ENCODE data around the gene CACNA2D2. TPM values are rescaled to one million over a fixed set of nuclear protein-coding genes. Genes with fewer than 3 reads are reported as not detected.

The CACNA2D2 gene
- total RNA-seq, 1 donor from 2014 or later: 0.59 TPM

DNA sequence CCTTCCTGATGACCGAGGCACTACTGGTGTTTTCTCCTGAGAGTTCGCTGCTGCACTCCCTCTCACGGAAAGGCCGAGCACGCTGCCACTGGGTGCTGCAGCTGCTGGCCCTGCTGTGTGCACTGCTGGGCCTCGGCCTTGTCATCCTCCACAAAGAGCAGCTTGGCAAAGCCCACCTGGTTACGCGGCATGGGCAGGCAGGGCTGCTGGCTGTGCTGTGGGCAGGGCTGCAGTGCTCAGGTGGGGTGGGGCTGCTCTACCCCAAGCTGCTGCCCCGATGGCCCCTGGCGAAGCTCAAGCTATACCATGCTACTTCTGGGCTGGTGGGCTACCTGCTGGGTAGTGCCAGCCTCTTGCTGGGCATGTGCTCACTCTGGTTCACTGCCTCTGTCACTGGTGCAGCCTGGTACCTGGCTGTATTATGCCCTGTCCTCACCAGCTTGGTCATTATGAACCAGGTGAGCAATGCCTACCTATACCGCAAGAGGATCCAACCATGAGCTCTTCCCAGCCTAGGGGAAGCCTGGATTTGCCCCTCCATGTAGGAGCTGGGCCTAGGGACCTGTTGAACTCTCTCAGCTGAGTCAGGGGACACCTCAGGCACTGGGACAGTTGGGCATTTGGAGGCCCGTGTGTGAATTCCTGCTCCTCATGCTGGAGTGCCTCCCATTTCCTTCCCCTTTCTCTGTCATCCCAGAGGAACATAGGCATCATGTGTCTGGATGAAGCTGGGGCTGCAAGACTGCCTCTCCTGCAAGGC is 150.0 kb downstream of the CACNA2D2 start:
- Mint-ChIP-seq H3K4me1 (ENCODE audit: low read depth) (peaks cover 44% of the 10 kb centered on the region), H3K4me3 (ENCODE audit: low read depth) (no peak overlapping the region), H3K36me3 (ENCODE audit: low read depth) (peaks cover 54% of the 10 kb centered on the region), H3K27me3 (ENCODE audit: low read depth) (no peaks in the 10 kb centered on the region), H3K27ac (no peak overlapping the region), H3K9me3 (no peaks in the 10 kb centered on the region)
- no peak for DNase-seq (ENCODE audit: low spot score)
- intact Hi-C loops (cut with micrococcal nuclease): loop anchor here (5.0 to 10.0 kb wide), 4 partner anchors 214 to 1321 kb away; partner anchors contain the start of genes C3orf18, HEMK1, MANF and MAPKAPK3

DNA sequence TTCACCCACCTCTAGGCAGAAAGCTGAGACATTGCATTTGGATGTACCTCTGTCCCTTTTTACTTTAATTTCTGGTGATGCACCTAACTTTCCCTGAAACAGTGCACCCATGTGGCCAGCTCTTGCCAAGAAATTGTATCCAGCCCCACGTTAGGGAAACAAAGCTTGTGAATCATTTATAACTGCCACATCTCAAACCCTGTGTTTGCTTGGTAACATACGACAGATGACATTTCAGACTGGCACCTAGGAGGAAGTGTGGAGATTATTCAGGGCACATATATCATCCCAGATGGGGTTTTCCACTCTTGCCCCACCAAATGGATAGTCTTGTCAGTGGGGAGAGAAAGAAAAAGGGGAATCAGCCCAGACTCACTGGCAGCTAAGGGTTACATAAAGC is 150.7 kb downstream of the CACNA2D2 start:
- Mint-ChIP-seq H3K36me3 (ENCODE audit: low read depth) (peaks cover 55% of the 10 kb centered on the region), H3K4me1 (ENCODE audit: low read depth) (peaks cover 41% of the 10 kb centered on the region), H3K27ac (no peak overlapping the region), H3K4me3 (ENCODE audit: low read depth) (no peak overlapping the region), H3K27me3 (ENCODE audit: low read depth) (no peaks in the 10 kb centered on the region), H3K9me3 (no peaks in the 10 kb centered on the region)
- intact Hi-C loops (cut with micrococcal nuclease): loop anchor here (5.0 to 10.0 kb wide), 4 partner anchors 215 to 1322 kb away; partner anchors contain the start of genes C3orf18, HEMK1, MANF and MAPKAPK3
- no peak for DNase-seq (ENCODE audit: low spot score)

DNA sequence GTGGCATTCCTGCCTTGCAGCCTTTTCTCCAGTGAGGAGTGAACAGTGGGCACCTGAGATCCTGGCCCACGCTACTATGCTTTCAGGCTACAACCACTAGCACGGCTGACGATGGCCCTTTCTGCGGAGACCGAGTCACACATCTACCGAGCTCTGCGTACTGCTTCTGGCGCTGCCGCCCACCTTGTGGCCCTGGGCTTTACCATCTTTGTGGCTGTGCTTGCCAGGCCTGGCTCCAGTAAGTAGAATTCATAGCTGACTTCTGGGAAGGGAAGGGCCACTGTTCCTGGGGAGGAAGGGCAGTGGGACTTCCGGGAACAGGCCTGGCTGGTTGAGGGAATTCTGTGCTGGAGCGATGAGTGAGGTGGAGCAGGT is 152.1 kb downstream of the CACNA2D2 start:
- H3K27me3 Mint-ChIP-seq (ENCODE audit: low read depth): no peaks in the 10 kb centered on the region
- peaks cover 51% of the 10 kb centered on the region for H3K36me3 Mint-ChIP-seq (ENCODE audit: low read depth)
- intact Hi-C loops (cut with micrococcal nuclease): loop anchor here (1.0 to 10.0 kb wide), 7 partner anchors 8 to 1323 kb away; partner anchors contain the start of genes C3orf18, HEMK1, HYAL3 and MANF
- peaks cover 34% of the 10 kb centered on the region for H3K4me1 Mint-ChIP-seq (ENCODE audit: low read depth)
- peak overlapping the region; percentile 91 for H3K4me3 Mint-ChIP-seq (ENCODE audit: low read depth)
- H3K27ac Mint-ChIP-seq: peak overlapping the region; percentile 96
- H3K9me3 Mint-ChIP-seq: no peaks in the 10 kb centered on the region
- DNase-seq (ENCODE audit: low spot score): no peak

DNA sequence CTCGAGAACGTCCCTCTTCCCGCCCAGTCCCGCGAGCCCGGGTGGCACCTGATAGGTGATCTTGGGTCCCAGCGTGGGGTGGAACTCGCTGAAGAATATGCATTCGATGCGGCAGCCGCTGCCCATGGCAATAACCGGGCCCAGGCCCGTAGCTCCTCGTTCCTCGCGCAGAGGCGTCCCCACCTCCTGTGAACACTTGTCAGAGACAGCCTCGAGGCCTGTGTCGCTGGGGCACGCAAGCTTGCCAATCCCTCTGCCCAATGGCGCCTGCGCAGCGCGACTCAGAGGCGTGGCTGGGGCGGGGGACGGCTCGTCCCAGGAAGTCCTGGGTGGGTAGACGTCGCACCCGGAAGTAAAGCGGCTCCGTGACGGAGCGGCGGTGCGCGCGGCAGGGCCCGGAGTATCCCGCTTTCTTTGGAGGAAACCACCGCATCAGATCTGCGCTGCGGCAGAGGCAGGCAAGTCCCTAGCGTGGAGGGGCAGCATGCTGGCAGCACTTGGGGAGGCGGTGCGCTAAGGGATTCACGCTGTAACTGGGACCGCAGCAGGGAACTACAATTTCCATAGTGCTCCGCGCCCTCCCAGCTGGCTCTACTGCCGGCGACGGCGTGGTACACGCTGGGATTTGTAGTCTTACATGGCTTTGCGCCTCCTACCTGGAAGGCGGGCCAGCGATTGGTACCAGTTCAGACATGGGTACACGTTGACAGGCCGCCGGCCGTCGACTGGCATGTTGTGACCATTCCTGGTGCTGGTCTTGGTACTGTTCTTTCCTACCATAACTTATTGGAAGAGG is 152.7 kb downstream of the CACNA2D2 start, which contains the start of the genes CYB561D2 and NPRL2:
Gene CYB561D2, plus strand, starts transcription at position 336 of the 796 bp plus-strand sequence. CDS start 572 bp downstream, outside the sequence.
Gene NPRL2, minus strand, starts transcription at position 249 of the 796 bp plus-strand sequence. Its CDS starts 123 bp downstream, at position 126.
- Mint-ChIP-seq H3K27me3 (ENCODE audit: low read depth) (no peaks in the 10 kb centered on the region), H3K4me1 (ENCODE audit: low read depth) (peaks cover 36% of the 10 kb centered on the region), H3K27ac (peak within 1 kb of the TSS; percentile 96), H3K4me3 (ENCODE audit: low read depth) (peak within 1 kb of the TSS; percentile 91), H3K36me3 (ENCODE audit: low read depth) (peaks cover 50% of the 10 kb centered on the region), H3K9me3 (no peaks in the 10 kb centered on the region)
- intact Hi-C loops (cut with micrococcal nuclease): loop anchor here (1.0 to 10.0 kb wide), 8 partner anchors 9 to 1324 kb away; partner anchors contain the start of genes C3orf18, HEMK1, HYAL3 and MANF
- DNase-seq (ENCODE audit: low spot score): peak; percentile 99

DNA sequence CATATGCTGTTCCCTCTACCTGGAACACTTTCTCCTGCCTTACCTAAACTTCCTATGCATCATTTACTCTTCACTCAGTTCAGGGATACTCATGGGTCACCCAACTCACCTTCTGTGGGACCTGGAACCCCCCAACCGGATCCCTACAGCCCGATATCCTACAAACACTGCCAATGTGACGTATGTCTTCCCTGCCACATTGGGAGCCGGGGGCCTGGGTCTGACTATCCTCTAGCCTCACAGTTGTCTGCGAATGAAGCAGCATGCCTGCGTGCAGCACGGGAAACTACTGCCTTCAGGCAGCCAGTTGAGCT is 153.3 kb downstream of the CACNA2D2 start:
- intact Hi-C loops (cut with micrococcal nuclease): loop anchor here (1.0 to 10.0 kb wide), 7 partner anchors 12 to 1325 kb away; partner anchors contain the start of genes C3orf18, HEMK1, HYAL3 and MANF
- Mint-ChIP-seq H3K4me1 (ENCODE audit: low read depth) (peaks cover 36% of the 10 kb centered on the region), H3K27ac (peak overlapping the region; percentile 96), H3K9me3 (no peaks in the 10 kb centered on the region), H3K4me3 (ENCODE audit: low read depth) (peak overlapping the region; percentile 91), H3K36me3 (ENCODE audit: low read depth) (peaks cover 50% of the 10 kb centered on the region), H3K27me3 (ENCODE audit: low read depth) (no peaks in the 10 kb centered on the region)
- DNase-seq (ENCODE audit: low spot score): no peak

DNA sequence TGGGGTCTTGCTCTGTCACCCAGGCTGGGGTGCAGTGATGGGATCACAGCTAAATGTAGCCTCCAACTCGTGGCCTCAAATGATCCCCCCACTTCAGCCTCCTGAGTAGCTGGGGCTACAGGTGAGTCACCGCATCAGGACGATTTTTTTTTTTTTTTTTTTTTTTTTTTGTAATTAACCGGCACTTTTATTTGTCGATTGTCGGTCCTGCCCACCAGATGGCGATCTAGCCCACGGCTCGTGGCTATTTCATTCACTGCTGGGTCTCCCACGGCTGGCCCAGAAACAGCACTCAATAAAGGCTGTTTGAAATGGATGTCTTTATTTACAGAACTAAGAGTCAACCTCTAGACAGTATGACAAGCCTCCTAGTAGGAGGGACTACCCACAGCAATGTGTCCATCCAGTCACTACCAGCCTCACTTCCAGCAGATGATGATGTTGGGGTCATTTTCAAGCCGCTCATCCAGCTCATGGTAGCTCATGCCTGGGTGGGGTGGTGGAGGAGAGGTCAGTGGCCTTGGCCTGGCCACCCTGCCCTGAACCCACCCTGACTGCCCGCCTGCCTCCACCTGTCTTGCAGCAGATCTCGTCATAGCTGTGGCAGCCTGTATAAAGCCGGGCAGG is 156.1 kb downstream of the CACNA2D2 start:
- Mint-ChIP-seq H3K9me3 (no peaks in the 10 kb centered on the region), H3K27me3 (ENCODE audit: low read depth) (no peaks in the 10 kb centered on the region), H3K27ac (no peak overlapping the region), H3K4me3 (ENCODE audit: low read depth) (no peak overlapping the region), H3K36me3 (ENCODE audit: low read depth) (peaks cover 36% of the 10 kb centered on the region), H3K4me1 (ENCODE audit: low read depth) (peaks cover 35% of the 10 kb centered on the region)
- intact Hi-C loops (cut with micrococcal nuclease): loop anchor here (2.0 kb wide), 1 partner anchor 194 kb away; no protein-coding TSS in a partner anchor
- DNase-seq (ENCODE audit: low spot score): peak; percentile 76

DNA sequence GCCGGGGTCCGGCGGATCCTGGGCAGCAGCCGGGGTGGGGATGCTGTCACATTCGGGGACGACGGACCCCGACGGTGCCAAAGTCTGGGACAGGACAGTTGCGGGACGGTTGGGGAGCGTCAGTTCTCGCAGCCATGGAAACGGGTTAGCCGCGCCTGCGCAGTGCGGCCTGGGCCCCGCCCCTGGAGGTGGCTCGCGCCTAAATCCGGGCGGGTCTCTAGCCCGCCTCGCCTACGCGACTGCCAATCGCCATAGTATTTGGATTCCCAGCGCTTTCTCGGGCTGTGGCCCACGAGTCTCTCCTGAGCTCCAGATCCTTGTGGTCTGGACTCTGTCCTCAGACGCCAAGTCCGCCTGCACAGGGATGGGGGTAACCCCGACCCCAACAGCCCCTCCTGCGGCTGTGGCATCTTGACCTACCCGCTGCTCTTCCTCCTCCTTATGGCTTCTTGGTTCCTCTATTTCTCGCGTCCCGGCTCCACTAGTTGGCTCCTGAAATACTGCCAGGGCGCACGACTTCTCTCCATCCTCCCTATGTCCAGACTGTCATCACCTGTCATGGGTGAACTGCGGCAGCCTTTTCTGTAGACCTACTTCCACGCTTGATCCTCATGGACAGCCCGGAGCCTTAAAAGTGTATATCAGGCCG is 157.7 kb downstream of the CACNA2D2 start, which contains the start of gene ZMYND10:
Gene ZMYND10, minus strand, starts transcription at position 147 of the 649 bp plus-strand sequence. CDS start 153 bp downstream, outside the sequence.
- intact Hi-C loops (cut with micrococcal nuclease): loop anchor here (2.0 kb wide), 1 partner anchor 195 kb away; no protein-coding TSS in a partner anchor

DNA sequence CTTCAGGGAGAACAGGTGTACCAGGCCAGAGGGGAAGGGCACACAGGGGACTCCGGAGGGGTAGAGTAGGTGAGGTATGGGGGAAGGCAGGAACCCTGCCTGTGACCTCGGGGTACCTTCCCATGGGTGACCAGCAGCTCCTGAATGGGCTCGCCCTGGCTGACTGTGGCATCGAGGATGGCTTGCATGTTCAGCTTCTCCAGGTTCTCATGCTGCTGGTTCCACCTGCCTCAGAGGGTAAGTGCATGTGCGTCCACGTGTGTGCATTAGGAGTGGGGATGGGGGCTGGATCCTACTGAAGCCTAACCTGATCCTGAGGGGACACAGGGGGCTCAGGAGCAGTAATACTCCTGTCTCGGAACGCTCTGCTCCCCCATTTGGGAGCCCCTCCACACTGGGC is 158.4 kb downstream of the CACNA2D2 start:
- no peaks in the 10 kb centered on the region for H3K27me3 Mint-ChIP-seq (ENCODE audit: low read depth)
- no peak overlapping the region for H3K27ac Mint-ChIP-seq
- intact Hi-C loops (cut with micrococcal nuclease): no loop called here
- peaks cover 26% of the 10 kb centered on the region for H3K36me3 Mint-ChIP-seq (ENCODE audit: low read depth)
- no peak for DNase-seq (ENCODE audit: low spot score)
- no peaks in the 10 kb centered on the region for H3K9me3 Mint-ChIP-seq
- peaks cover 27% of the 10 kb centered on the region for H3K4me1 Mint-ChIP-seq (ENCODE audit: low read depth)
- H3K4me3 Mint-ChIP-seq (ENCODE audit: low read depth): no peak overlapping the region

More for the DNA sequence above, 157.7 kb downstream of the CACNA2D2 start, which contains the start of gene ZMYND10:
- Mint-ChIP-seq H3K27ac (peak within 1 kb of the TSS; percentile 60), H3K27me3 (ENCODE audit: low read depth) (no peaks in the 10 kb centered on the region), H3K9me3 (no peaks in the 10 kb centered on the region), H3K4me3 (ENCODE audit: low read depth) (peak within 1 kb of the TSS; percentile 76), H3K36me3 (ENCODE audit: low read depth) (peaks cover 29% of the 10 kb centered on the region), H3K4me1 (ENCODE audit: low read depth) (peaks cover 30% of the 10 kb centered on the region)
- peak; percentile 79 for DNase-seq (ENCODE audit: low spot score)

DNA sequence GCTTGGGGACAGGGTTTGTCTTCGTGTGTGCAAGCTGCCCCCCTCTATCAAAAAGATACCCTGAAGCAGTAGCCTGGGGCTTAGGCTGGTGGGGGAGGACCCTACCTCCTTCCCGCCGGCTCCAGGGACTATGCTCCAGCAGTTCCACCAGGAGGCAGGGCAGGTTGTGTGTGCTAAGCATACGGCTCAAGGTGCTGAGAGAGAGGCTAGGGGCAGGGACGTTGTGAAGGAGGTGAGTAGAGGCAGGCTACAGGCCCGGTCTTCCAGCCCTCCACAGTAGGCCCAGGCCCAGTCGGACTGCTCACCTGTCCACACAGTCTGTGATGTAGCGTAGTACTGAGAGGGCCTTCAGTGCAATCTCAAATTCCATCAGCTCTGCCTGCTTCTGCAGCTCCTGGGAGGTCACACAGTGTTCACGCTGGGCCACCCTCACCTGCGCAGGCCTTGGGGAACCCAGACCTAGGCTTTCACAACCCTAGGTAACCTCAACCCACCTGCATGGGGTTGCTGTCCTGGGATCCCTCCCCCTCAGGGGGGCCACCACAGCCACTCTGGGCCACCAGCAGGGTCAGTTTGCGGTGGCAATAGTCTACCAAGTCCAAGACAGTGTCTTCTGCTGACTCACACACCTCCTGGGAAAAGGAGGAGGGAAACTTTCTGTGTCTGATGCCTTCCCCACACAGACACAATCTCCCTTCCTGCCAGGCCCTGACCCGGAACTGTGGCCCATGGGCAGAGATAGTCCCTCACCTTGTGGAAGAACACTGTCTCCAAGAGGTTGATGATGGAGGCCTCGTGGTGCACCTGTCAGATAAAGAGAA is 160.4 kb downstream of the CACNA2D2 start:
- intact Hi-C loops (cut with micrococcal nuclease): no loop called here
- peaks cover 29% of the 10 kb centered on the region for H3K4me1 Mint-ChIP-seq (ENCODE audit: low read depth)
- H3K27ac Mint-ChIP-seq: no peak overlapping the region
- no peaks in the 10 kb centered on the region for H3K27me3 Mint-ChIP-seq (ENCODE audit: low read depth)
- H3K36me3 Mint-ChIP-seq (ENCODE audit: low read depth): peaks cover 29% of the 10 kb centered on the region
- no peaks in the 10 kb centered on the region for H3K9me3 Mint-ChIP-seq
- no peak overlapping the region for H3K4me3 Mint-ChIP-seq (ENCODE audit: low read depth)
- DNase-seq (ENCODE audit: low spot score): no peak

DNA sequence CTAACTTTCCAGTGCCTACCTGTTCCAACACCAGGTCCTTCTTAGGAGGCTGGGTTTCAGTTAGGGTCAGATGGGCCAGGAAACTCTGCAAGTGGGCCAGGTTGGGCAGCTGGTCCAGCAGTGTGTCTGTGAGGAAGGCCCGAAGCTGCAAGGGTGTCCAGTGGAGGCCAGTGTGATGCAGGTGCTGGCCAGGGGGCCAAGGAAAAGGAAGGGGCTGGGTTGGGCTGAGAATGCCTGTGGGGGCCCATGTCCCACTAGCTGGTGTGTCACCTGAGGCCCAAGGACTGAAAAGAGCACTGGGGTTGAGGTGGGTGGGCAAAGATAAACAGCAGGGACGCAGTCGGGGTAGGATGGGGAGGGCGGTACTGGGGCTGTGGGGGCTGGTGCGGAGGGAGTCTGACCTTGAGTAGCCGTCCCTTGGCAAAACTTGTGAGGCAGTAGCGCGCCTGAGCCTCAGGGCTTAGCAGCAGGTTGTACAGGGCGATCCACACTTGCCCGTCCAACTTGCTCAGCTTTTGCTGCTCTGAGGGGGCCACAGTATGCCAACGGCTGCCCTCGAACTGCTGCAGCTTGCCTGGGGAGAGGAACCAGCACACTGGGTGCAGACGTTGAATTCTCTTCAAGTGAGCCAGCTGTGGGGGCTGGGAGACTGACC is 161.3 kb downstream of the CACNA2D2 start:
- DNase-seq (ENCODE audit: low spot score): no peak
- Mint-ChIP-seq H3K4me3 (ENCODE audit: low read depth) (peak overlapping the region; percentile 95), H3K36me3 (ENCODE audit: low read depth) (peaks cover 28% of the 10 kb centered on the region), H3K27ac (peak overlapping the region; percentile 96), H3K27me3 (ENCODE audit: low read depth) (no peaks in the 10 kb centered on the region), H3K9me3 (no peaks in the 10 kb centered on the region), H3K4me1 (ENCODE audit: low read depth) (peaks cover 25% of the 10 kb centered on the region)
- intact Hi-C loops (cut with micrococcal nuclease): loop anchor here (2.0 kb wide), 1 partner anchor 17 kb away; the partner anchor contains the start of gene TMEM115

DNA sequence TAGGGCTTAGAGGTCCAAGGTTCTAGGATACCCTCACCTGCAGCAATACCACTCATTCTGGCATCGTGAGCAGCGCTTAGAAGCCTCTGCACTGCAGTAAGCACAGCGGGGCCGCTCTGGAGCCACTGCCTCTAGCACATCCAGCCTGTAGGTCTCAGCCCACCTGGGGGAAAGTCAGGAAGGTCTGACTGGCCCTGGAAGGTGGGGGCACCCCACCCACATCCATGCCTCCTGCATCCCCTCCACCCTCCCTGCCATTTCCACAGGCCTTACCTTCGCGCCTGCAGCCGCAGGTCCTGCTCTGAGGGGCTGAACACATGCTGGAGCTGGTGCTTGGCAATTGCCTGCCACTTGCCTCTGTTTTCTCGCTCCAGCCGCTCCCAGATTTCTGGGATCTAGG is 161.9 kb downstream of the CACNA2D2 start:
- peaks cover 32% of the 10 kb centered on the region for H3K36me3 Mint-ChIP-seq (ENCODE audit: low read depth)
- H3K9me3 Mint-ChIP-seq: no peaks in the 10 kb centered on the region
- H3K4me3 Mint-ChIP-seq (ENCODE audit: low read depth): peak overlapping the region; percentile 95
- H3K27ac Mint-ChIP-seq: peak overlapping the region; percentile 96
- no peak for DNase-seq (ENCODE audit: low spot score)
- H3K4me1 Mint-ChIP-seq (ENCODE audit: low read depth): peaks cover 25% of the 10 kb centered on the region
- no peaks in the 10 kb centered on the region for H3K27me3 Mint-ChIP-seq (ENCODE audit: low read depth)
- intact Hi-C loops (cut with micrococcal nuclease): loop anchor here (2.0 kb wide), 1 partner anchor 17 kb away; the partner anchor contains the start of gene TMEM115
